GM21576 (cell line): ENCODE measurements around the gene CCT2.

Source experiments
- ATAC-seq: cut with Tn5 transposase; IDR thresholded peaks from one replicate; pipeline ENCODE4 v1.9.1; 2021; ENCODE audit warnings: mild to moderate bottlenecking, moderate library complexity; ENCODE audit not compliant: unreplicated experiment

CCT2 gene

DNA sequence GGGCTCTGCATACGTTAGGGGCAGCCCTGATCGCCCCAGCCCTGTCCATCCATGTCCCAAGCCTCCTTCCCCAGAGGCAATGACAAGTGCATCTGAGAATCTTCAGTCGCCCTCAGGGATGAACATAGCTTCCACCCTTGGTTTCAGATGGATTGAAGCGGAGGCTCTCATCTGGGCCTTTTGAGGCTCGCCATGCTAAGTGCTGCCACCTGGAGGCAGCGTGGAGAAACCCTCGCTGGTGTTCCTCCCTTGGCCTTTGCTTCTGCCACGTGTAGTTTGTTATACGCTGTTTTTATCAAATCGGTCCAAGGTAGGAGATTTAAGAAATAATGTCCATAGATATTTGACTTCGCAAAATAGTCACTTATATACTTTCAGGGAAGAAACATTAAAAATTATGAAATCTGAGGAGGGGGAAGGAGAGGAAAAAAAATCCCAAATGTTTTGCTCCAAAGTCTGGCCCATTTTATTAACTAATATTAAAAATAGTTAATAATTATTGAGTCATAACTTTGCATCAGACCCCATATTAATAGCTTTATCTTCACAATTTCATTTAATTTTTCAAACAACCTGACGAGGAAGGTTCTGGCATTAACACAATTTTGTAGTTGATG is 54.2 kb downstream of the CCT2 start:
- peak; percentile 88 for ATAC-seq

DNA sequence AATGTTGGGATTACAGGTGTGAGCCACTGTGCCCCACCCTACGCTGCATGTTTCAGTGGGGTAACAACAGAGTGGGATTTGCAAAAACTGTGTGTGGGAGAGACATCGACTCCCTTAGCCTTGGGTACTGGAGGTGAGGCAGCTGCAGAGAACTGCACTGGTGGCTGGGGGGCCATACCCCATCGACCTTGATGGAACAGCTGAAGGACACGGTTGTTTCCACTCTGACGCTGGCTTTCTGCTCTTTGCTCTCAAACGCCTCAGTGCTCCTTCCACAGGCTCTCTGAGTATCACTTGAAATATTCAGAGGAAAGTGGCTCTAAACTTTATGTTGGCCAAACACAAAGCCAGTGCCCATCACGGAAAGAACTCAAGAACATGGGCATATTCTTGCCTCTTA is 56.3 kb downstream of the CCT2 start:
- no peak for ATAC-seq

DNA sequence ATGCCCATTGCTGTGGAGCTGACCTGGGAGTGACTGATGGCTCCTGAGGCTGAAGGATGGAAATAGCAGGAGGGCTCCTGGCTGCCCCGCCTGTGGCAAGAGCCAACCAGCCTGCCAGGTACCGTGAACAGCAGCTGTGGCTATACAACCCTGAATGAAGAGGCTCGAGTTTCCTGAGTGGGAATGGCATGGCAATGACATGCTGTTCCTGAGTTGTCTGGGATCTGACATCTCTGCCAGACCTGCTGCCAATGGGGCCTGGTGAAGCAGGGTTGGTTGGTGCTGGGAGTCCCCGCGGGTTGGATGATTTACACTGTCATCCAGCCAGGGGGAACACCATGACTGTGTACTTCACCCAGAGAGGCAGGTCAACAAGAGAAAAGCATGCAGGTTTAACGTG is 57.3 kb downstream of the CCT2 start:
- ATAC-seq: no peak

DNA sequence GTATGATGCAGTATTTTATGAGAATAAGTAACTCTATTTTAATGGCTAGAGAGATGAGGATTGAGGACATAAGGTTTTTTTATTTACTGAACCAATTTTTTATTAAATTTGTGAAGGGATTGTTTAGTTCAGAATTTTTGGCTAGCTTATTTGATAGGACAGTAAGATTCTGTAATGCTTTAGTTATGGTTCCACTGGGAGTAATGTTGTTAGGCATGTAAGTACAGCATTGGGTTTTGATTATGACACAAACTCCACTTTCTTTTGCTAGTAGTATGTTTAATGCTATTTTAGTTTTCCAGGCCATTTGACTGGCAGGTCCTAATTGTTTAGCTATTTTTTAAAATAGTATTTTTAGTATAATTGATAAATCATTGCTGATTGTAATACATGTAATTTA is 59.3 kb downstream of the CCT2 start:
- no peak for ATAC-seq

DNA sequence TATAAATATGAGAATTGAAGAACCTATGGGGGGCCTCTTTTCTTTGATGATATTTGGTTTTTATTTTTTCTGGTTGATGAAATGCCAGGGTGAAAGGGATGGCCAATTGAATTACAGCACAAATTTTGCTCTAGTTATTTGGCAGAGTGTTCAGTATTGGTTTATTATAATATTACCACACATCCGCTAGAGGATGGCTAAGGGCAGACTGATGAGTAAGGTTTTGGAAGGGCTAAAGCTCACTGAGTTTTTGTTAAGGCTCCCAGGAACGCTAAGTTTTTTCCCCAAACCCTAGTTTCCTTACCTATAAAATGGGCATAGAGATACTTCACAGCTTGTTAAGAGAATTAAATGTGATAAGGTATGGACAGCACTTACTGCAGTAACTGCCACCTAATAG is 59.8 kb downstream of the CCT2 start:
- no peak for ATAC-seq

DNA sequence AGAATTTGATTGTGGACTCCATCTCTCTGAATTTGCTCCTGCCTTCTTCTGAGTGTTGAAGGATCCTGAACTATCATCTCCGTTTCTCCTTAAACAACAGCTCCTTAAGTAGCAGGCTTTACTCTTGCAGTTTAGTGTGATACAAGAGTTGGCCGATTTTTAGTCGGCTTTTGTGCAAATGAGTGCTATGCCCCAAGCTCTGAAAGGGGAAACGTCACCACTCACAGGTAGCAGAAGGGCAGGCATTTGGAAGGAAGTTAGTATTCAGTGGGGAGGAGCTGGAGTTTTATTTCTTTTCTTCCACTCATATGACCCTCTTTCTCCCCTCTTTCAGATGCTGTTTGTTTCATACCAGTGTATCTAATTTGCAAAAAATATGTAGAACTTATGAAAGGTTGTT is 61.9 kb downstream of the CCT2 start:
- no peak for ATAC-seq

- ATAC-seq: no peak
Observed at GRCh38 chr12:69648476-69648875, 63.2 kb downstream of the CCT2 start.

- no peak for ATAC-seq
Observed at GRCh38 chr12:69649529-69649928, 64.3 kb downstream of the CCT2 start.
